Measurements from ENCODE around the gene TRAF3IP1. TPM values are rescaled to one million over a fixed set of nuclear protein-coding genes. Genes with fewer than 3 reads are reported as not detected.
A peak's percentile ranks its signal among the peaks of the same experiment; 100 is the strongest.

TRAF3IP1 gene
- total and polyA plus RNA-seq, 12 donors: 4.0 to 20.4 (median 10.4) TPM

DNA sequence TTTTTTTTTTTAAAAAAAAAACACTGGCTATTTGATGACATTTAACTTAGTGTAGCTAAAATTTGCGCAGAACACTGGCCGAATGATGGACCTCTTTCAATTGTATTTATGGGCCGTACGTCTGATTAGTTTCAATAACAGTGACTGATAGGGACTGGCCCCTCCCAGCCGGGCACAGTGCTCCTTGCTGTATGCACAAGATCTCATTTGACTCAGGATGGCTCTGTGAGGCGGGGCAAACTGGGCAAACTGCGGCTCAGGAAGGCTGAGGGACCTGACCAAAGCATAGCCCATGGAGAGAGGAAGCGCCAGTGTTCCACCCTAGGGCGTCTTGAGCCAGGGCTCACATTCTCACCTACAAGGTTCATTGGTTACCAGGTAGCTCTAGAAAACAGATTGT is 21.2 kb downstream of the TRAF3IP1 start:
- H3K36me3 ChIP-seq: peaks cover 0 to 45% (median 0%) of the 10 kb centered on the region in 9 donors
- no peak for ATAC-seq
- no peak overlapping the region for H3K27ac ChIP-seq
- H3K4me1 ChIP-seq: peaks cover 0 to 8% (median 0%) of the 10 kb centered on the region in 9 donors
- TF ChIP-seq CTCF (IDR thresholded peaks at IDR 0.05): no peak
- intact Hi-C loops (cut with DNase I): no loop called here
- no peaks in the 10 kb centered on the region for H3K27me3 ChIP-seq
- no peaks in the 10 kb centered on the region for H3K9me3 ChIP-seq
- DNase-seq: no peak
- no peak overlapping the region for H3K4me3 ChIP-seq
- WGBS, 2 donors: 95 to 96% methylated on average over 9 of the region's 9 CpGs

DNA sequence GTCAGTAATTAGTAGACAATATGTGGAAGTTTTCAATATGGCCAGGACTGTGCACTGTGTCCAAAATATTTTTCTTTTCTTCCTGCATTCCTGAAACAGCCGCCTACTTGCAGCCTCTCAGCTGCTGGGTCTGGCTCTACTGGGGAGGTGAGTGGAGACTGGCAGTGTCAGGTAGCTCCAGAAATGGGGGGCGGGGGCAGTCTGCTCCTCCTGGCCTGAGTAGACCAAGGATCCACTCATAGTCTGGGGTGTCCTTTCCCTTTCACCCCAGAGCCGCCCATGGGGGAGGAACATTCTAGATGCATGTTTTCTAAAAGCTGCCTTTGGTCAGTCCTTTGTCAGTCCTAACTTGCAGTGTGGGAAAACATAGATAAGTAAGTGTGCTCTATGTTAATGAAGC is 23.7 kb downstream of the TRAF3IP1 start:
- Histone ChIP-seq H3K9me3 (no peaks in the 10 kb centered on the region), H3K27me3 (no peaks in the 10 kb centered on the region), H3K36me3 (peaks cover 0 to 48% (median 4%) of the 10 kb centered on the region in 9 donors), H3K4me3 (no peak overlapping the region), H3K4me1 (peaks cover 0 to 6% (median 0%) of the 10 kb centered on the region in 9 donors), H3K27ac (no peak overlapping the region)
- no peak for TF ChIP-seq CTCF (IDR thresholded peaks at IDR 0.05)
- intact Hi-C loops (cut with DNase I): no loop called here
- ATAC-seq (no peak), DNase-seq (no peak)
- WGBS, 2 donors: 79 to 87% methylated on average over 3 of the region's 3 CpGs

GRCh38 chr2:238344517-238344916 is 24.2 kb downstream of the TRAF3IP1 start:
- 93 to 95% methylated on average over 10 of the region's 10 CpGs for WGBS, 2 donors
- H3K9me3 ChIP-seq: no peaks in the 10 kb centered on the region
- TF ChIP-seq CTCF (IDR thresholded peaks at IDR 0.05): no peak
- no peak overlapping the region for H3K27ac ChIP-seq
- intact Hi-C loops (cut with DNase I): no loop called here
- DNase-seq (no peak), ATAC-seq (no peak)
- peaks cover 0 to 48% (median 8%) of the 10 kb centered on the region in 9 donors for H3K36me3 ChIP-seq
- no peaks in the 10 kb centered on the region for H3K27me3 ChIP-seq
- H3K4me1 ChIP-seq: peaks cover 0 to 6% (median 0%) of the 10 kb centered on the region in 9 donors
- H3K4me3 ChIP-seq: no peak overlapping the region

DNA sequence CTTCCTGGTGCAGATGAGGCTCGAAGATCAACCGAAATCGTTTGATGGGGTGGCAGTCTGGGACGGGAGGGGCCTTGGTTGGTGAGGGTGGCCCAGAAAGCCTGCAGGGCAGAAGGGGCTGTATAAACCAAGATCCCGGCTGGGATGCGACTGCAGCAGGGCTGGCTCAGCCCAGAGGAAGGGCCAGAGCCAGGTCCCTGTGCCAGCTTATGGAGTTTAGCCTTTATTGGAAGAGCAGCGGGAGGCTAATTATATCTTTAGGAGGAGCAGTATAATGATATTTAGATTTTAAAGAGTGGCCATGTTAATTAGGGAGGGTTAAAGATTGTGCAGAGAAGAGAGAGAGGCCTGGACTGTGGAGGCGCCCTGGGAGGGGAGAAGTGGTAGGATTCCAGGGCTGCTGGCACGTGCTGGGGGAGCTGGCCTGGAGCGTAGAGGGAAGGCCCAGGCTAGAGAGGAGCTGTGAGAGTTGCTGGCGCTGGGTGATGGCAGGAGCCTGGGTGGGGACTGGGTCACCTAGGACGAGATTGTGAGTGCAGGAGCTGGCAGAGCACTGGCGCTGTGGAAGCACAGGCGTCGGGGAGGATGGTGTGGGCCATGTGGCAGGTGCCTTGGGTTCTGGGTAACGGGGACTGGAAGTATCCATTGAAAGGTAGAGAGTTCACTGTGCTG is 25.1 kb downstream of the TRAF3IP1 start:
- ATAC-seq: peak; percentile 52 to 93 (median 83)
- H3K27ac ChIP-seq: peak overlapping the region in 2 of 10 donors; percentile 33 to 56
- H3K4me3 ChIP-seq: no peak overlapping the region
- peaks cover 0 to 56% (median 14%) of the 10 kb centered on the region in 9 donors for H3K36me3 ChIP-seq
- H3K9me3 ChIP-seq: no peaks in the 10 kb centered on the region
- TF ChIP-seq CTCF (IDR thresholded peaks at IDR 0.05): no peak
- DNase-seq: peak in 1 of 2 donors; percentile 41
- intact Hi-C loops (cut with DNase I): no loop called here
- H3K4me1 ChIP-seq: peaks cover 0 to 6% (median 0%) of the 10 kb centered on the region in 9 donors
- WGBS, 2 donors: 88 to 91% methylated on average over 16 of the region's 16 CpGs
- H3K27me3 ChIP-seq: no peaks in the 10 kb centered on the region
